Fibroblast of lung (primary cell): Measurements from ENCODE around the gene CLTB. TPM values are rescaled to one million over a fixed set of nuclear protein-coding genes. Genes with fewer than 3 reads are reported as not detected.

Source experiments
- DNase-seq, 2 donors: peaks; one replicate each; pipeline versions ENCODE4 v3.0.0 to v3.0.0-alpha.2; 2010; ENCODE audit warnings: low read depth in 2 of 2
- H2AFZ ChIP-seq: 2 replicates; pipeline ENCODE4 v1.5.1; 2012; ENCODE audit warnings: low read length, control low read depth, inconsistent platforms
- H3K27ac ChIP-seq: 2 replicates; pipeline ENCODE4 v1.5.1; 2011; ENCODE audit warnings: low read length, control low read depth; ENCODE audit not compliant: insufficient read depth
- H3K27me3 ChIP-seq: 2 replicates; pipeline ENCODE4 v1.5.1; 2011; ENCODE audit warnings: mild to moderate bottlenecking, low read length; ENCODE audit not compliant: control insufficient read depth, insufficient read depth
- H3K36me3 ChIP-seq: 2 replicates; pipeline ENCODE4 v1.5.1; 2011; ENCODE audit warnings: low read length; ENCODE audit not compliant: control insufficient read depth, insufficient read depth
- H3K4me1 ChIP-seq: 2 replicates; pipeline ENCODE4 v1.5.1; 2011; ENCODE audit warnings: low read length; ENCODE audit not compliant: control insufficient read depth, insufficient read depth; ENCODE audit errors: extremely low read depth
- H3K4me2 ChIP-seq: 2 replicates; pipeline ENCODE4 v1.5.1; 2011; ENCODE audit warnings: low read length, control low read depth; ENCODE audit not compliant: insufficient read depth; ENCODE audit errors: extremely low read depth
- H3K4me3 ChIP-seq, 4 experiments: fragments of 200-600 bp in 1 of 4; sonication (generic) in 1 of 4; replicated peaks in 1 of 4; 2 replicates each; pipeline ENCODE4 v1.5.1; 2011 to 2016; ENCODE audit warnings: low read length in 4 of 4, low read depth in 3 of 4, mild to moderate bottlenecking in 3 of 4, control low read depth in 2 of 4, inconsistent platforms in 1 of 4, mixed read lengths in 1 of 4; ENCODE audit not compliant: insufficient read depth in 1 of 4; ENCODE audit errors: control extremely low read depth in 1 of 4
- H3K79me2 ChIP-seq: 2 replicates; pipeline ENCODE4 v1.5.1; 2012; ENCODE audit warnings: mild to moderate bottlenecking, low read length, inconsistent platforms; ENCODE audit not compliant: control insufficient read depth, insufficient read depth
- H3K9ac ChIP-seq: 2 replicates; pipeline ENCODE4 v1.5.1; 2011; ENCODE audit warnings: mild to moderate bottlenecking, low read length, control low read depth; ENCODE audit not compliant: insufficient read depth
- H3K9me3 ChIP-seq: 2 replicates; pipeline ENCODE4 v1.5.1; 2012; ENCODE audit warnings: low read depth, low read length; ENCODE audit not compliant: control insufficient read depth, insufficient read depth
- H4K20me1 ChIP-seq: 2 replicates; pipeline ENCODE4 v1.5.1; 2011; ENCODE audit warnings: low read length; ENCODE audit not compliant: control insufficient read depth, insufficient read depth; ENCODE audit errors: extremely low read depth
- EZH2 ChIP-seq: IDR thresholded peaks from 2 replicates; pipeline ENCODE4 v1.5.1; 2012; ENCODE audit warnings: low read length, control low read depth, mild to moderate bottlenecking; ENCODE audit errors: missing control alignments
- polyA plus RNA-seq, 2 donors: library from polyadenylated mRNA; depleted of rRNA in 1 of 2; stranded (reverse) in 1 of 2; unstranded in 1 of 2; fragments of >200 nt; gene quantifications; 2 replicates each; pipeline ENCODE4 v1.2.1, GENCODE V29; 2011 to 2012; ENCODE audit warnings: missing spikeins in 1 of 2
- total RNA-seq: library from RNA; depleted of rRNA; stranded (reverse); fragments of >200 nt; gene quantifications from 2 replicates; pipeline ENCODE4 v1.2.1, GENCODE V29; 2014
- TF ChIP-seq, protein P1 (sequence below), 2 donors: IDR thresholded peaks in 1 of 2; conservative IDR thresholded peaks in 1 of 2; 1 replicate in 1 of 2; 2 replicates in 1 of 2; pipeline ENCODE4 v1.5.1; 2011 to 2012; ENCODE audit warnings: low read length in 2 of 2, control low read depth in 1 of 2, inconsistent platforms in 1 of 2, low read depth in 1 of 2, mild to moderate bottlenecking in 1 of 2

Gene CLTB
- total and polyA plus RNA-seq, 2 donors (not counting 1 experiment from before 2014, with no cell fraction given) = 90.8 to 94.3 TPM

DNA sequence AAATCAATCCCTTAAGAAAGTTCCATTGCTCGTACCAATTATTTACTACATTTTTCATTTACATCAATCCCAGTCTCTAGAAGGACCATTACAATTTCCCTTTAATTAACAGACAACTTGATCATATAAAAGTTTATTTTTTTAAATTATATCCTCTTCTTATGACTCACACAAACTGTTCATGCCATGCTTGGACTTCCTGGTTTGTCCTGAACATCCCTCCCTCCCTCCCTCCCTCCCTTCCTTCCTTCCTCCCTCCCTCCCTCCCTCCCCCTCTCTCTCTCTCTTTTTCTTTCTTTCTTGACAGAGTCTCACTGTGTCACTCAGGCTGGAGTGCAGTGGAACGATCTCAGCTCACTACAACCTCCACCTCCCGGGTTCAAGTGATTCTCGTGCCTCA, 11.6 kb upstream of the CLTB start:
- Histone ChIP-seq H4K20me1 (no peaks in the 10 kb centered on the region), H3K4me1 (no peaks in the 10 kb centered on the region), H3K9ac (no peak overlapping the region), H2AFZ (no peak overlapping the region), H3K36me3 (no peaks in the 10 kb centered on the region), H3K9me3 (no peaks in the 10 kb centered on the region), H3K4me3 (no peak overlapping the region), H3K79me2 (no peaks in the 10 kb centered on the region), H3K27me3 (no peaks in the 10 kb centered on the region), H3K27ac (no peak overlapping the region), H3K4me2 (no peak overlapping the region)
- no peak for TF ChIP-seq EZH2
- TF ChIP-seq, protein P1, sequence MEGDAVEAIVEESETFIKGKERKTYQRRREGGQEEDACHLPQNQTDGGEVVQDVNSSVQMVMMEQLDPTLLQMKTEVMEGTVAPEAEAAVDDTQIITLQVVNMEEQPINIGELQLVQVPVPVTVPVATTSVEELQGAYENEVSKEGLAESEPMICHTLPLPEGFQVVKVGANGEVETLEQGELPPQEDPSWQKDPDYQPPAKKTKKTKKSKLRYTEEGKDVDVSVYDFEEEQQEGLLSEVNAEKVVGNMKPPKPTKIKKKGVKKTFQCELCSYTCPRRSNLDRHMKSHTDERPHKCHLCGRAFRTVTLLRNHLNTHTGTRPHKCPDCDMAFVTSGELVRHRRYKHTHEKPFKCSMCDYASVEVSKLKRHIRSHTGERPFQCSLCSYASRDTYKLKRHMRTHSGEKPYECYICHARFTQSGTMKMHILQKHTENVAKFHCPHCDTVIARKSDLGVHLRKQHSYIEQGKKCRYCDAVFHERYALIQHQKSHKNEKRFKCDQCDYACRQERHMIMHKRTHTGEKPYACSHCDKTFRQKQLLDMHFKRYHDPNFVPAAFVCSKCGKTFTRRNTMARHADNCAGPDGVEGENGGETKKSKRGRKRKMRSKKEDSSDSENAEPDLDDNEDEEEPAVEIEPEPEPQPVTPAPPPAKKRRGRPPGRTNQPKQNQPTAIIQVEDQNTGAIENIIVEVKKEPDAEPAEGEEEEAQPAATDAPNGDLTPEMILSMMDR (conservative IDR thresholded peaks at IDR 0.05 in 1 of 2, IDR thresholded peaks at IDR 0.05 in 1 of 2; ENCODE audit: low read depth in 1 of 2, low read length in 2 of 2) = no peak
- peak in 1 of 2 donors; percentile 51 for DNase-seq

DNA sequence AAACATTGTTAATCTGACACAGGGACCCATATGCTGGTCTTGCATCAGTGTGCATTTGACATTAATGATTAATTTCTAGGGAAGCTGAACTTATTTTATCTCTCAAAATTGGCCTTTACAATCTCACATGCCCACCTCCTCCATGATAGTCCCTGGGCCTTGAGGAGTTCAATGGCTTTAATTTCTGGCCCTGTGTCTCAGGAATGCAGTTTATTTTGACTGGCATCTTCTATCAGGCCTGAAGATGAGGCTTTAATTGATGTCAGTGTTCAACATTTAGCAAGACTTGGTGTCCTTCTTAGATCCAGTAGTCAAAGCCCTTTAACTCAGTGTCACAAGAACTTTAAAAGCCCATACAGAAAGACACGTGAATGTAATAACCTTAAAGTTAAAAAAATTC, 10.5 kb upstream of the CLTB start:
- Histone ChIP-seq H3K27ac (no peak overlapping the region), H3K9ac (no peak overlapping the region), H3K36me3 (no peaks in the 10 kb centered on the region), H3K27me3 (no peaks in the 10 kb centered on the region), H3K4me2 (no peak overlapping the region), H3K4me3 (no peak overlapping the region), H3K9me3 (no peaks in the 10 kb centered on the region), H3K4me1 (no peaks in the 10 kb centered on the region), H2AFZ (no peak overlapping the region), H4K20me1 (no peaks in the 10 kb centered on the region), H3K79me2 (no peaks in the 10 kb centered on the region)
- no peak for DNase-seq
- TF ChIP-seq, protein P1 (conservative IDR thresholded peaks at IDR 0.05 in 1 of 2, IDR thresholded peaks at IDR 0.05 in 1 of 2; ENCODE audit: low read depth in 1 of 2, low read length in 2 of 2) = no peak
- TF ChIP-seq EZH2 = no peak

GRCh38 chr5:176425791-176426190, 9.5 kb upstream of the CLTB start:
- no peak overlapping the region for H3K9ac ChIP-seq
- no peaks in the 10 kb centered on the region for H3K79me2 ChIP-seq
- TF ChIP-seq EZH2 = no peak
- TF ChIP-seq, protein P1 (conservative IDR thresholded peaks at IDR 0.05 in 1 of 2, IDR thresholded peaks at IDR 0.05 in 1 of 2; ENCODE audit: low read depth in 1 of 2, low read length in 2 of 2) = no peak
- H3K9me3 ChIP-seq = no peaks in the 10 kb centered on the region
- H3K4me2 ChIP-seq = no peak overlapping the region
- no peak overlapping the region for H2AFZ ChIP-seq
- no peak overlapping the region for H3K27ac ChIP-seq
- no peak for DNase-seq
- H3K4me3 ChIP-seq = no peak overlapping the region
- no peaks in the 10 kb centered on the region for H3K27me3 ChIP-seq
- H3K36me3 ChIP-seq = no peaks in the 10 kb centered on the region
- no peaks in the 10 kb centered on the region for H4K20me1 ChIP-seq
- H3K4me1 ChIP-seq = no peaks in the 10 kb centered on the region
